H1 (cell line): ENCODE results near the gene MYH9. TPM values are rescaled to one million over a fixed set of nuclear protein-coding genes. Genes with fewer than 3 reads are reported as not detected.

Experiments
- CTCF ChIA-PET: fragments of 300-600 bp; sonication (Branson Sonifier 250); formaldehyde crosslinking; loops from one replicate; lab custom pipeline; 2021; ENCODE audit not compliant: partially characterized antibody; lab: Charles Lee
- POLR2A ChIA-PET: fragments of 300-600 bp; sonication (Branson Sonifier 250); formaldehyde crosslinking; loops from one replicate; lab custom pipeline; 2021; ENCODE audit warnings: inconsistent platforms; ENCODE audit not compliant: partially characterized antibody; lab: Charles Lee
- DNase-seq, 2 experiments: peaks; one replicate each; pipeline versions ENCODE4 v3.0.0 to v3.0.0-alpha.2; 2010 to 2022; ENCODE audit warnings: low spot score in 2 of 2, low read depth in 1 of 2, mixed read lengths in 1 of 2
- FAIRE-seq: peaks from 2 replicates; lab custom pipeline; 2011; peaks lifted over from hg19 to GRCh38; lab: Jason Lieb, UNC
- H2AFZ ChIP-seq: 2 replicates; pipeline ENCODE4 v1.8.1; 2012; ENCODE audit warnings: low read length, inconsistent platforms
- H2AK5ac ChIP-seq: 2 replicates; pipeline ENCODE4 v1.6.1; 2013; ENCODE audit warnings: low read depth, low read length
- H2BK120ac ChIP-seq: replicated peaks from 2 replicates; pipeline ENCODE3; 2013; ENCODE audit warnings: low read depth, low read length, inconsistent platforms
- H2BK12ac ChIP-seq: 2 replicates; pipeline ENCODE4 v1.6.1; 2013; ENCODE audit warnings: low read depth, low read length
- H2BK15ac ChIP-seq: 2 replicates; pipeline ENCODE4 v1.6.1; 2013; ENCODE audit warnings: low read length
- H2BK20ac ChIP-seq: 2 replicates; pipeline ENCODE4 v1.6.1; 2013; ENCODE audit warnings: low read length
- H2BK5ac ChIP-seq: 2 replicates; pipeline ENCODE4 v1.6.1; 2013; ENCODE audit warnings: low read depth, low read length
- H3K14ac ChIP-seq: 2 replicates; pipeline ENCODE4 v1.6.1; 2013; ENCODE audit warnings: inconsistent platforms; ENCODE audit not compliant: insufficient read length
- H3K18ac ChIP-seq: 2 replicates; pipeline ENCODE4 v1.6.1; 2013; ENCODE audit warnings: low read length; ENCODE audit errors: extremely low read depth
- H3K23ac ChIP-seq: 2 replicates; pipeline ENCODE4 v1.6.1; 2013; ENCODE audit warnings: inconsistent platforms; ENCODE audit not compliant: insufficient read length
- H3K23me2 ChIP-seq: 2 replicates; pipeline ENCODE4 v1.6.1; 2013; ENCODE audit warnings: low read depth, low read length
- H3K27ac ChIP-seq: 2 replicates; pipeline ENCODE4 v1.6.1; 2011; ENCODE audit warnings: low read depth, low read length, inconsistent platforms
- H3K27me3 ChIP-seq, 4 experiments: replicated peaks in 1 of 4; 1 replicate in 1 of 4; 2 replicates in 3 of 4; pipeline versions ENCODE4 v1.6.1 to v1.8.1; 2011 to 2013; ENCODE audit warnings: low read length in 3 of 4, mild to moderate bottlenecking in 3 of 4, inconsistent platforms in 2 of 4, mixed read lengths in 2 of 4, moderate library complexity in 1 of 4; ENCODE audit not compliant: control insufficient read depth in 3 of 4, insufficient read depth in 3 of 4; ENCODE audit errors: extremely low read depth in 1 of 4
- H3K36me3 ChIP-seq, 4 experiments: 2 replicates each; pipeline versions ENCODE4 v1.6.1 to v1.8.1; 2011 to 2013; ENCODE audit warnings: mild to moderate bottlenecking in 4 of 4, low read length in 3 of 4, moderate library complexity in 2 of 4, control low read depth in 1 of 4, inconsistent platforms in 1 of 4; ENCODE audit not compliant: insufficient read depth in 4 of 4, control insufficient read depth in 2 of 4
- H3K4ac ChIP-seq: replicated peaks from 2 replicates; pipeline ENCODE3; 2013; ENCODE audit warnings: low read length, low read depth, mixed read lengths, inconsistent platforms; ENCODE audit not compliant: insufficient read length
- H3K4me1 ChIP-seq, 4 experiments: replicated peaks in 1 of 4; 1 replicate in 1 of 4; 2 replicates in 3 of 4; pipeline versions ENCODE4 v1.6.1 to v1.8.1; 2011 to 2013; ENCODE audit warnings: low read length in 3 of 4, inconsistent platforms in 2 of 4, mixed read lengths in 1 of 4; ENCODE audit not compliant: insufficient read depth in 4 of 4, control insufficient read depth in 3 of 4
- H3K4me2 ChIP-seq, 2 experiments: 2 replicates each; pipeline versions ENCODE4 v1.6.1 to v1.8.1; 2011 to 2013; ENCODE audit warnings: low read depth in 2 of 2, low read length in 2 of 2, control low read depth in 1 of 2, inconsistent platforms in 1 of 2, mild to moderate bottlenecking in 1 of 2; ENCODE audit not compliant: insufficient read depth in 1 of 2
- H3K4me3 ChIP-seq, 4 experiments: fragments of 200-600, 300-600 bp in 1 of 4; sonication (generic), shearing (Covaris generic), sonication (Bioruptor Twin) in 1 of 4; 2 replicates each; pipeline versions ENCODE4 v1.5.1 to v1.8.1; 2011 to 2016; ENCODE audit warnings: low read length in 4 of 4, low read depth in 3 of 4, control low read depth in 2 of 4, inconsistent platforms in 2 of 4, mild to moderate bottlenecking in 2 of 4, mixed read lengths in 1 of 4, moderate library complexity in 1 of 4; ENCODE audit not compliant: insufficient read depth in 2 of 4; ENCODE audit errors: extremely low read depth in 1 of 4
- H3K56ac ChIP-seq: replicated peaks from 2 replicates; pipeline ENCODE3; 2013; ENCODE audit warnings: low read depth, mild to moderate bottlenecking, mixed read lengths, low read length, inconsistent platforms; ENCODE audit not compliant: insufficient read length
- H3K79me1 ChIP-seq: 2 replicates; pipeline ENCODE4 v1.6.1; 2013; ENCODE audit warnings: low read depth, low read length, control low read depth
- H3K79me2 ChIP-seq, 2 experiments: 2 replicates each; pipeline versions ENCODE4 v1.6.1 to v1.8.1; 2012 to 2013; ENCODE audit warnings: low read length in 2 of 2, mild to moderate bottlenecking in 2 of 2, inconsistent platforms in 1 of 2; ENCODE audit not compliant: insufficient read depth in 2 of 2, control insufficient read depth in 1 of 2
- H3K9ac ChIP-seq, 4 experiments: replicated peaks in 1 of 4; 1 replicate in 1 of 4; 2 replicates in 3 of 4; pipeline versions ENCODE4 v1.6.1 to v1.8.1; 2011 to 2013; ENCODE audit warnings: low read depth in 3 of 4, low read length in 3 of 4, control low read depth in 2 of 4, mild to moderate bottlenecking in 2 of 4, moderate library complexity in 2 of 4, inconsistent platforms in 1 of 4; ENCODE audit errors: extremely low read depth in 1 of 4
- H3K9me3 ChIP-seq, 2 experiments: 2 replicates each; pipeline versions ENCODE4 v1.6.1 to v1.8.1; 2012 to 2013; ENCODE audit warnings: mild to moderate bottlenecking in 2 of 2, moderate library complexity in 2 of 2, control low read depth in 1 of 2, inconsistent platforms in 1 of 2, low read depth in 1 of 2, low read length in 1 of 2, mixed read lengths in 1 of 2; ENCODE audit not compliant: insufficient read depth in 2 of 2
- H4K20me1 ChIP-seq, 2 experiments: replicated peaks in 1 of 2; 2 replicates each; pipeline versions ENCODE3 to v1.8.1; 2011 to 2013; ENCODE audit warnings: inconsistent platforms in 2 of 2, low read length in 2 of 2, mild to moderate bottlenecking in 1 of 2; ENCODE audit not compliant: insufficient read depth in 2 of 2, control insufficient read depth in 1 of 2
- H4K5ac ChIP-seq: 2 replicates; pipeline ENCODE4 v1.6.1; 2013; ENCODE audit warnings: low read length, low read depth, mixed read lengths, inconsistent platforms; ENCODE audit not compliant: insufficient read length
- H4K8ac ChIP-seq: 2 replicates; pipeline ENCODE4 v1.8.0; 2013; ENCODE audit warnings: mild to moderate bottlenecking, moderate library complexity, low read length, inconsistent platforms; ENCODE audit not compliant: insufficient read depth; ENCODE audit errors: extremely low read depth
- H4K91ac ChIP-seq: replicated peaks from 2 replicates; pipeline ENCODE3; 2013; ENCODE audit warnings: low read length, mixed read lengths, inconsistent platforms; ENCODE audit not compliant: insufficient read length
- BACH1 ChIP-seq: IDR thresholded peaks from 2 replicates; pipeline ENCODE4 v1.6.1; 2012; ENCODE audit warnings: low read length, improper control_type of control experiment
- BCL11A ChIP-seq, 2 experiments: IDR thresholded peaks; one replicate each; pipeline ENCODE4 v1.6.1; 2011; ENCODE audit warnings: low read depth in 2 of 2, low read length in 2 of 2, mild to moderate bottlenecking in 2 of 2
- CBX5 ChIP-seq: fragments of 300-800, 300-1000 bp; sonication (generic); IDR thresholded peaks from 2 replicates; pipeline ENCODE4 v1.7.1; 2016; ENCODE audit warnings: antibody characterized with exemption, low read length, low read depth
- CHD2 ChIP-seq: IDR thresholded peaks from 2 replicates; pipeline ENCODE4 v1.6.1; 2012; ENCODE audit warnings: low read length, improper control_type of control experiment
- EP300 ChIP-seq, 2 experiments: IDR thresholded peaks; 1 replicate in 1 of 2; 2 replicates in 1 of 2; pipeline ENCODE4 v1.6.1; 2011 to 2012; ENCODE audit warnings: low read depth in 2 of 2, low read length in 2 of 2, mild to moderate bottlenecking in 2 of 2, borderline replicate concordance in 1 of 2, inconsistent platforms in 1 of 2, moderate library complexity in 1 of 2
- EZH2 ChIP-seq: fragments of 200-600 bp; sonication (generic); IDR thresholded peaks from 2 replicates; pipeline ENCODE4 v1.7.1; 2012; ENCODE audit warnings: low read depth, mild to moderate bottlenecking, moderate library complexity, low read length, inconsistent platforms; ENCODE audit not compliant: severe bottlenecking
- HDAC6 ChIP-seq: IDR thresholded peaks from one replicate; pipeline ENCODE4 v1.7.1; 2012; ENCODE audit warnings: low read depth, mild to moderate bottlenecking, inconsistent platforms, low read length, moderate library complexity
- JUN ChIP-seq: IDR thresholded peaks from 2 replicates; pipeline ENCODE4 v1.6.1; 2011; ENCODE audit warnings: low read depth, mild to moderate bottlenecking, improper control_type of control experiment, low read length
- POLR2A ChIP-seq, 2 experiments: IDR thresholded peaks; 1 replicate in 1 of 2; 2 replicates in 1 of 2; pipeline ENCODE4 v1.6.1; 2011; ENCODE audit warnings: low read depth in 2 of 2, low read length in 2 of 2, mild to moderate bottlenecking in 2 of 2; ENCODE audit errors: control extremely low read depth in 1 of 2
- RBBP5 ChIP-seq: IDR thresholded peaks from 2 replicates; pipeline ENCODE4 v1.7.1; 2012; ENCODE audit warnings: low read depth, mild to moderate bottlenecking, inconsistent platforms, low read length, moderate library complexity, borderline replicate concordance
- RXRA ChIP-seq: IDR thresholded peaks from 2 replicates; pipeline ENCODE4 v1.6.1; 2011; ENCODE audit warnings: low read depth, mild to moderate bottlenecking, low read length, moderate library complexity; ENCODE audit not compliant: insufficient read depth
- TAF7 ChIP-seq: optimal IDR thresholded peaks from 2 replicates; pipeline ENCODE3; 2011; ENCODE audit warnings: low read depth, mild to moderate bottlenecking, inconsistent platforms, low read length, moderate library complexity, borderline replicate concordance
- ZNF274 ChIP-seq: IDR thresholded peaks from 2 replicates; pipeline ENCODE4 v1.7.0; 2012; ENCODE audit warnings: low read length, borderline replicate concordance; ENCODE audit errors: extremely low read depth
- WGBS, 2 experiments: shearing (Covaris generic) in 1 of 2; methylation state at CpG; one replicate each; pipeline versions ENCODE4 v1.1.6 to v1.1.7; 2013 to 2015; ENCODE audit warnings: low lambda C conversion rate in 2 of 2, mixed read lengths in 2 of 2, inconsistent platforms in 1 of 2, low coverage in 1 of 2, missing lambda C conversion rate in 1 of 2; ENCODE audit not compliant: insufficient replicate concordance in 2 of 2, insufficient coverage in 1 of 2, insufficient read length in 1 of 2; ENCODE audit errors: extremely low coverage in 1 of 2, missing lambda C conversion rate in 1 of 2; 5-methylcytosine and 5-hydroxymethylcytosine counted together
- polyA plus RNA-seq, 7 experiments: library from polyadenylated mRNA; depleted of rRNA in 3 of 7; stranded (reverse) in 5 of 7; unstranded in 2 of 7; fragments of >200 nt in 5 of 7; fragments of 200-250 nt in 2 of 7; gene quantifications; 1 replicate in 5 of 7; 2 replicates in 1 of 7; 4 replicates in 1 of 7; pipeline versions ENCODE4 v1.2.1 to v1.2.3, GENCODE V29; 2011 to 2013; ENCODE audit warnings: missing spikeins in 2 of 7, mixed read lengths in 2 of 7
- total RNA-seq: library from RNA; stranded (reverse); fragmentation: NEBNext Ultra II Directional; extraction: Animal tissue kit (Norgen Biotek cat#: 25700); gene quantifications from 2 replicates; pipeline ENCODE4 v1.2.1, GENCODE V29; 2021

The MYH9 gene
- total and polyA plus RNA-seq, 2 of the 8 experiments (the other 6 are each of a cell fraction or from before 2014, with no cell fraction given): 24.9 to 322 TPM

DNA sequence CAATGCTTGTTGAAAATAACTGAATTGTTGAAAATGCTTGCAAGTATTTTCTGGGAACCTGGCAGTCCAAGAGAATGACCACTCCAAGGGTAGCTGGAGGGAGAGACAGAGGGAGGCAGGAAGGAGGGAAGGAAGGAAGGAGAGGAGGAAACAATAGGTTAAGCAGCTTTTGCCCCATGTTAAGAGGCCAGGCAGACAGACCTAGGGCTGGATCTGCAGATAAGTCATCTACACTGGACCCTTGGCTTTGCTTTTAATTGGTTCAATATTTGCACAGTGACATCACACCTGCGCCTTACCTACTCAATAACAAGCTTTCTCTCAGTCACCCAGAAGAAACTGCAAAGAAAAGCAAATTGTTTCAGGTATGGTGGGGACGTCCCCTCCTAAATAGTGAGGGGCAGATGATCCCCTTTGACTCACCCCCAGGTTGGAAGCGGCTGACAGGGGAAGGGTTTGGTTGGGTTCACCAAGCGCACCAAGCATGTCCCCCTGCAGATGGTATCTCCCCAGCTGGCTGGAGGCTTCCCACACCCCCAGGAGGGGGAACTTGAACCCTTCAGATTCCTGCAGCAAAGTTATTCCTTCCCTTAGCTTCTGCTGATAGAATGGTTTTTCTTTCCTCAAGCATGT is 24.3 kb downstream of the MYH9 start:
- no peak overlapping the region for H2AK5ac ChIP-seq
- no peak for FAIRE-seq
- no peaks in the 10 kb centered on the region for H3K23me2 ChIP-seq
- H2BK5ac ChIP-seq: peak overlapping the region; percentile 78; the same call in 1 of the 2 replicates
- 90% methylated on average over 4 of the region's 4 CpGs; no CpG with 5 or more reads in 1 of the 2 experiments for WGBS, 2 experiments
- no peak overlapping the region for H2BK120ac ChIP-seq
- peaks cover 37 to 97% of the 10 kb centered on the region in 2 experiments for H3K79me2 ChIP-seq
- no peak overlapping the region for H2BK20ac ChIP-seq
- H4K5ac ChIP-seq: no peak overlapping the region
- H2BK12ac ChIP-seq: peak overlapping the region; percentile 63
- H3K4ac ChIP-seq: no peak overlapping the region
- H4K91ac ChIP-seq: no peak overlapping the region
- H3K23ac ChIP-seq: no peak overlapping the region
- H3K79me1 ChIP-seq: peaks cover 37% of the 10 kb centered on the region
- H3K9me3 ChIP-seq: no peaks in the 10 kb centered on the region
- H3K4me2 ChIP-seq: no peak overlapping the region
- H3K56ac ChIP-seq: no peak overlapping the region
- H4K8ac ChIP-seq: no peak overlapping the region
- H3K36me3 ChIP-seq: no peaks in the 10 kb centered on the region; a peak in 1 of 8 replicates
- peaks cover 0 to 31% of the 10 kb centered on the region in 2 experiments for H4K20me1 ChIP-seq
- CTCF ChIA-PET: interaction anchor here (0.6 to 4.2 kb wide), 7 partner anchors 8 to 107 kb away, joined by 3 to 18 read pairs (median 3); no protein-coding TSS in a partner anchor
- H3K14ac ChIP-seq: no peak overlapping the region
- H3K27me3 ChIP-seq: no peaks in the 10 kb centered on the region
- 0 out of 2 replicates have a peak overlapping the region, but pooled peaks have one; percentile 64 for H3K27ac ChIP-seq
- no peak overlapping the region for H2AFZ ChIP-seq
- POLR2A ChIA-PET: interaction anchor here (0.7 to 16.5 kb wide), 4 partner anchors 11 to 136 kb away, joined by 3 to 263 read pairs (median 8); partner anchors contain the start of gene MYH9
- no peak overlapping the region for H3K18ac ChIP-seq
- no peak overlapping the region for H3K4me3 ChIP-seq
- H3K9ac ChIP-seq: no peak overlapping the region
- no peak for DNase-seq
- H2BK15ac ChIP-seq: no peak overlapping the region
- H3K4me1 ChIP-seq: peaks cover 43 to 68% (median 60%) of the 10 kb centered on the region in 4 experiments
- TF ChIP-seq CBX5: no peak
- no peak for TF ChIP-seq BCL11A (IDR thresholded peaks at IDR 0.05; ENCODE audit: low read depth in 2 of 2, low read length in 2 of 2)
- TF ChIP-seq POLR2A (IDR thresholded peaks at IDR 0.05; ENCODE audit: control extremely low read depth in 1 of 2, low read depth in 2 of 2, low read length in 2 of 2): no peak
- no peak for TF ChIP-seq BACH1
- no peak for TF ChIP-seq HDAC6
- TF ChIP-seq JUN: no peak
- TF ChIP-seq RXRA: no peak
- TF ChIP-seq CHD2: no peak
- no peak for TF ChIP-seq TAF7
- no peak for TF ChIP-seq EZH2
- no peak for TF ChIP-seq RBBP5
- TF ChIP-seq ZNF274: no peak
- no peak for TF ChIP-seq EP300 (IDR thresholded peaks at IDR 0.05; ENCODE audit: borderline replicate concordance in 1 of 2, low read depth in 2 of 2, low read length in 2 of 2)
